Karpas-422 (cell line): Measurements from ENCODE around the gene EGFLAM. TPM values are rescaled to one million over a fixed set of nuclear protein-coding genes. Genes with fewer than 3 reads are reported as not detected.

Experiments used
- DNase-seq: peaks from one replicate; pipeline ENCODE4 v3.0.0-alpha.2; 2015
- H2AFZ ChIP-seq: fragments of 200-600 bp; sonication (generic); 2 replicates; pipeline ENCODE4 v1.6.1; 2014; ENCODE audit warnings: antibody characterized with exemption, low read length, mixed read lengths
- H3K27ac ChIP-seq: fragments of 200-600 bp; sonication (generic); 2 replicates; pipeline ENCODE4 v1.5.1; 2014; ENCODE audit warnings: mild to moderate bottlenecking, low read length, moderate library complexity
- H3K27me3 ChIP-seq: fragments of 200-600 bp; sonication (generic); 2 replicates; pipeline ENCODE4 v1.6.1; 2014; ENCODE audit warnings: low read length, mixed read lengths
- H3K36me3 ChIP-seq: fragments of 200-600 bp; sonication (generic); 2 replicates; pipeline ENCODE4 v1.6.1; 2014; ENCODE audit warnings: low read length, mixed read lengths; ENCODE audit not compliant: insufficient read depth
- H3K4me1 ChIP-seq: fragments of 200-600 bp; sonication (generic); 2 replicates; pipeline ENCODE4 v1.6.1; 2014; ENCODE audit warnings: mild to moderate bottlenecking, low read length, mixed read lengths
- H3K4me2 ChIP-seq: fragments of 200-600 bp; sonication (generic); 2 replicates; pipeline ENCODE4 v1.6.1; 2014; ENCODE audit warnings: low read length, low read depth, mild to moderate bottlenecking; ENCODE audit not compliant: poor library complexity, severe bottlenecking
- H3K4me3 ChIP-seq: fragments of 200-600 bp; sonication (generic); 2 replicates; pipeline ENCODE4 v1.5.1; 2014; ENCODE audit warnings: mild to moderate bottlenecking, antibody characterized with exemption, low read length, mixed read lengths
- H3K79me2 ChIP-seq: fragments of 200-600 bp; sonication (generic); 2 replicates; pipeline ENCODE4 v1.6.1; 2014; ENCODE audit warnings: mild to moderate bottlenecking, low read length, mixed read lengths
- H3K9ac ChIP-seq: fragments of 200-600 bp; sonication (generic); 2 replicates; pipeline ENCODE4 v1.6.0; 2014; ENCODE audit warnings: low read length
- H3K9me2 ChIP-seq: fragments of 200-600 bp; sonication (generic), shearing (Covaris generic); replicated peaks from 2 replicates; pipeline ENCODE4 v1.6.0; 2014; ENCODE audit warnings: mild to moderate bottlenecking, low read length, moderate library complexity; ENCODE audit not compliant: insufficient read depth
- H3K9me3 ChIP-seq: fragments of 300-700, 200-600 bp; sonication (generic); 2 replicates; pipeline ENCODE4 v1.6.1; 2014; ENCODE audit warnings: low read length, mixed read lengths
- H4K20me1 ChIP-seq: fragments of 200-600 bp; sonication (generic); 2 replicates; pipeline ENCODE4 v1.6.1; 2014; ENCODE audit warnings: mild to moderate bottlenecking, antibody characterized with exemption, low read length, low read depth; ENCODE audit not compliant: insufficient read depth
- total RNA-seq: library from RNA; depleted of rRNA; stranded (reverse); fragments of >200 nt; shearing (Covaris generic); gene quantifications from 2 replicates; pipeline ENCODE4 v1.2.3, GENCODE V29; 2014; ENCODE audit warnings: low replicate concordance

EGFLAM gene
- total RNA-seq, 1 experiment from 2014 or later = not detected

- Histone ChIP-seq H3K27me3 (0 out of 2 replicates have a peak, but pooled peaks cover 2% of the 10 kb centered on the region), H3K4me2 (no peak overlapping the region), H3K79me2 (no peaks in the 10 kb centered on the region), H3K4me1 (no peaks in the 10 kb centered on the region), H4K20me1 (no peaks in the 10 kb centered on the region), H2AFZ (no peak overlapping the region), H3K9me3 (no peaks in the 10 kb centered on the region), H3K4me3 (no peak overlapping the region), H3K9ac (no peak overlapping the region), H3K27ac (no peak overlapping the region), H3K36me3 (no peaks in the 10 kb centered on the region), H3K9me2 (no peaks in the 10 kb centered on the region)
- DNase-seq = no peak
Measured at GRCh38 chr5:38292228-38292627, 33.9 kb downstream of the EGFLAM start.

- H3K36me3 ChIP-seq = no peaks in the 10 kb centered on the region
- H3K79me2 ChIP-seq = no peaks in the 10 kb centered on the region
- H3K27ac ChIP-seq = no peak overlapping the region
- no peaks in the 10 kb centered on the region for H3K9me3 ChIP-seq
- H2AFZ ChIP-seq = no peak overlapping the region
- no peak overlapping the region for H3K9ac ChIP-seq
- H3K27me3 ChIP-seq = no peaks in the 10 kb centered on the region
- H3K4me3 ChIP-seq = no peak overlapping the region
- H3K9me2 ChIP-seq = no peaks in the 10 kb centered on the region
- no peaks in the 10 kb centered on the region for H3K4me1 ChIP-seq
- no peaks in the 10 kb centered on the region for H4K20me1 ChIP-seq
- DNase-seq = no peak
- no peak overlapping the region for H3K4me2 ChIP-seq
Measured at GRCh38 chr5:38295751-38296150, 37.4 kb downstream of the EGFLAM start.

GRCh38 chr5:38297830-38298608 lies 39.7 kb downstream of the EGFLAM start:
- Histone ChIP-seq H3K9me3 (no peaks in the 10 kb centered on the region), H2AFZ (no peak overlapping the region), H3K36me3 (no peaks in the 10 kb centered on the region), H3K4me2 (no peak overlapping the region), H3K9me2 (no peaks in the 10 kb centered on the region), H3K4me3 (no peak overlapping the region), H3K27me3 (no peaks in the 10 kb centered on the region), H3K27ac (no peak overlapping the region), H3K79me2 (no peaks in the 10 kb centered on the region), H4K20me1 (no peaks in the 10 kb centered on the region), H3K4me1 (no peaks in the 10 kb centered on the region), H3K9ac (no peak overlapping the region)
- DNase-seq = no peak

GRCh38 chr5:38299585-38299984 lies 41.2 kb downstream of the EGFLAM start:
- no peak overlapping the region for H3K27ac ChIP-seq
- no peak overlapping the region for H2AFZ ChIP-seq
- no peak for DNase-seq
- H3K27me3 ChIP-seq = no peaks in the 10 kb centered on the region
- H4K20me1 ChIP-seq = no peaks in the 10 kb centered on the region
- no peak overlapping the region for H3K9ac ChIP-seq
- H3K4me3 ChIP-seq = no peak overlapping the region
- H3K9me2 ChIP-seq = no peaks in the 10 kb centered on the region
- H3K9me3 ChIP-seq = no peaks in the 10 kb centered on the region
- no peaks in the 10 kb centered on the region for H3K36me3 ChIP-seq
- H3K4me1 ChIP-seq = no peaks in the 10 kb centered on the region
- no peaks in the 10 kb centered on the region for H3K79me2 ChIP-seq
- H3K4me2 ChIP-seq = no peak overlapping the region

GRCh38 chr5:38305148-38305547 lies 46.8 kb downstream of the EGFLAM start:
- Histone ChIP-seq H3K9me3 (0 out of 2 replicates have a peak, but pooled peaks cover 6% of the 10 kb centered on the region), H4K20me1 (no peaks in the 10 kb centered on the region), H3K79me2 (no peaks in the 10 kb centered on the region), H3K27me3 (no peaks in the 10 kb centered on the region), H3K9ac (no peak overlapping the region), H3K9me2 (0 out of 2 replicates have a peak, but pooled peaks cover 3% of the 10 kb centered on the region), H3K4me2 (no peak overlapping the region), H3K27ac (no peak overlapping the region), H2AFZ (no peak overlapping the region), H3K4me1 (no peaks in the 10 kb centered on the region), H3K36me3 (no peaks in the 10 kb centered on the region), H3K4me3 (no peak overlapping the region)
- no peak for DNase-seq

- Histone ChIP-seq H2AFZ (no peak overlapping the region), H3K9me2 (0 out of 2 replicates have a peak, but pooled peaks cover 3% of the 10 kb centered on the region), H3K4me3 (no peak overlapping the region), H3K79me2 (no peaks in the 10 kb centered on the region), H3K9me3 (0 out of 2 replicates have a peak, but pooled peaks cover 6% of the 10 kb centered on the region), H3K4me1 (no peaks in the 10 kb centered on the region), H4K20me1 (no peaks in the 10 kb centered on the region), H3K4me2 (no peak overlapping the region), H3K9ac (no peak overlapping the region), H3K36me3 (no peaks in the 10 kb centered on the region), H3K27ac (no peak overlapping the region), H3K27me3 (no peaks in the 10 kb centered on the region)
- no peak for DNase-seq
Measured at GRCh38 chr5:38307845-38308244, 49.5 kb downstream of the EGFLAM start.

GRCh38 chr5:38316544-38317224 lies 58.3 kb downstream of the EGFLAM start:
- Histone ChIP-seq H3K4me1 (no peaks in the 10 kb centered on the region), H3K9me2 (no peaks in the 10 kb centered on the region), H3K4me3 (no peak overlapping the region), H3K36me3 (no peaks in the 10 kb centered on the region), H2AFZ (no peak overlapping the region), H3K79me2 (no peaks in the 10 kb centered on the region), H3K9ac (no peak overlapping the region), H3K9me3 (no peaks in the 10 kb centered on the region), H3K4me2 (no peak overlapping the region), H3K27ac (no peak overlapping the region), H4K20me1 (no peaks in the 10 kb centered on the region), H3K27me3 (no peaks in the 10 kb centered on the region)
- no peak for DNase-seq

- Histone ChIP-seq H4K20me1 (no peaks in the 10 kb centered on the region), H3K9ac (no peak overlapping the region), H3K4me1 (no peaks in the 10 kb centered on the region)
Measured at GRCh38 chr5:38317868-38318267, 59.5 kb downstream of the EGFLAM start.

More at GRCh38 chr5:38317868-38318267, 59.5 kb downstream of the EGFLAM start:
- Histone ChIP-seq H3K4me2 (no peak overlapping the region), H3K36me3 (no peaks in the 10 kb centered on the region), H3K4me3 (no peak overlapping the region), H2AFZ (no peak overlapping the region), H3K27me3 (no peaks in the 10 kb centered on the region), H3K9me2 (no peaks in the 10 kb centered on the region), H3K9me3 (no peaks in the 10 kb centered on the region), H3K79me2 (no peaks in the 10 kb centered on the region), H3K27ac (no peak overlapping the region)
- no peak for DNase-seq
